BE2C (cell line): Measurements from ENCODE around the gene CASZ1. TPM values are rescaled to one million over a fixed set of nuclear protein-coding genes. Genes with fewer than 3 reads are reported as not detected.

Experiments used
- DNase-seq: peaks from one replicate; pipeline ENCODE4 v3.0.0-alpha.2; 2020
- H3K27me3 ChIP-seq: fragments of 250-450 bp; sonication (Bioruptor Pico); 2 replicates; pipeline ENCODE4 v1.5.1; 2020; ENCODE audit warnings: mild to moderate bottlenecking
- H3K36me3 ChIP-seq: fragments of 250-450 bp; sonication (Bioruptor Pico); 2 replicates; pipeline ENCODE4 v1.5.1; 2020; ENCODE audit warnings: mild to moderate bottlenecking
- H3K4me1 ChIP-seq: fragments of 250-450 bp; sonication (Bioruptor Pico); 2 replicates; pipeline ENCODE4 v1.5.1; 2020
- H3K4me3 ChIP-seq: 2 replicates; pipeline ENCODE4 v1.5.1; 2011; ENCODE audit warnings: low read depth, low read length
- H3K9me3 ChIP-seq: fragments of 250-450 bp; sonication (Bioruptor Pico); 2 replicates; pipeline ENCODE4 v1.5.1; 2020
- CTCF ChIP-seq: IDR thresholded peaks from 2 replicates; pipeline ENCODE4 v1.5.1; 2012; ENCODE audit warnings: mild to moderate bottlenecking, low read depth, low read length
- polyA plus RNA-seq: library from polyadenylated mRNA; unstranded; fragments of >200 nt; gene quantifications from one replicate; pipeline ENCODE4 v1.2.1, GENCODE V29; 2012; ENCODE audit warnings: low read depth, missing spikeins; ENCODE audit not compliant: insufficient read length, insufficient read depth

Gene CASZ1
- polyA plus RNA-seq, result 12.2 TPM

GRCh38 chr1:10796029-10796944, at the start of gene CASZ1:
Gene CASZ1 (minus strand): TSS chr1:10796646. CDS start chr1:10693889, 102,757 bp downstream.
- peak; percentile 82 for DNase-seq
- no peak for TF ChIP-seq CTCF
- H3K4me3 ChIP-seq, result peak within 1 kb of the TSS; percentile 67
- H3K27me3 ChIP-seq, result no peaks in the 10 kb centered on the region
- H3K36me3 ChIP-seq, result no peaks in the 10 kb centered on the region
- H3K4me1 ChIP-seq, result peaks cover 2% of the 10 kb centered on the region; the same call in 1 of the 2 replicates
- H3K9me3 ChIP-seq, result no peaks in the 10 kb centered on the region

GRCh38 chr1:10843697-10844096, 47.3 kb upstream of the CASZ1 start:
- Histone ChIP-seq H3K4me1 (no peaks in the 10 kb centered on the region), H3K27me3 (no peaks in the 10 kb centered on the region), H3K9me3 (no peaks in the 10 kb centered on the region), H3K36me3 (no peaks in the 10 kb centered on the region), H3K4me3 (no peak overlapping the region)
- no peak for TF ChIP-seq CTCF
- no peak for DNase-seq

GRCh38 chr1:10841118-10841517, 44.7 kb upstream of the CASZ1 start:
- no peaks in the 10 kb centered on the region for H3K4me1 ChIP-seq
- no peaks in the 10 kb centered on the region for H3K36me3 ChIP-seq
- no peaks in the 10 kb centered on the region for H3K9me3 ChIP-seq
- DNase-seq, result no peak
- no peak overlapping the region for H3K4me3 ChIP-seq
- no peaks in the 10 kb centered on the region for H3K27me3 ChIP-seq
- no peak for TF ChIP-seq CTCF

GRCh38 chr1:10839188-10839770, 42.8 kb upstream of the CASZ1 start:
- DNase-seq, result no peak
- H3K27me3 ChIP-seq, result no peaks in the 10 kb centered on the region

GRCh38 chr1:10838541-10838940, 42.1 kb upstream of the CASZ1 start:
- no peak for DNase-seq
- H3K4me1 ChIP-seq, result no peaks in the 10 kb centered on the region
- no peaks in the 10 kb centered on the region for H3K36me3 ChIP-seq
- H3K27me3 ChIP-seq, result no peaks in the 10 kb centered on the region
- H3K9me3 ChIP-seq, result no peaks in the 10 kb centered on the region
- no peak for TF ChIP-seq CTCF
- no peak overlapping the region for H3K4me3 ChIP-seq

More at GRCh38 chr1:10839188-10839770, 42.8 kb upstream of the CASZ1 start:
- no peak for TF ChIP-seq CTCF
- no peak overlapping the region for H3K4me3 ChIP-seq
- H3K4me1 ChIP-seq, result no peaks in the 10 kb centered on the region
- H3K9me3 ChIP-seq, result no peaks in the 10 kb centered on the region
- H3K36me3 ChIP-seq, result no peaks in the 10 kb centered on the region

- no peak for TF ChIP-seq CTCF
- Histone ChIP-seq H3K36me3 (no peaks in the 10 kb centered on the region), H3K27me3 (no peaks in the 10 kb centered on the region), H3K9me3 (no peaks in the 10 kb centered on the region), H3K4me1 (no peaks in the 10 kb centered on the region), H3K4me3 (no peak overlapping the region)
- DNase-seq, result no peak
These were observed 40.3 kb upstream of the CASZ1 start for GRCh38 chr1:10836726-10837125.
